HG03439 (cell line): ENCODE results near the gene ING5.
"Not testable (repeated sequence)": the region's sequence is repeated elsewhere in the genome, so short reads cannot be mapped to it uniquely, and the experiment has no call there.

ENCODE experiments used
- ATAC-seq: cut with Tn5 transposase; IDR thresholded peaks from one replicate; pipeline ENCODE4 v1.9.1; 2021; ENCODE audit warnings: mild to moderate bottlenecking, moderate library complexity; ENCODE audit not compliant: unreplicated experiment

ING5 gene

GRCh38 chr2:241703032-241703604 lies 1.3 kb downstream of the ING5 start:
- no peak for ATAC-seq

- no peak for ATAC-seq
These were observed 4.7 kb downstream of the ING5 start for GRCh38 chr2:241706537-241706936.

GRCh38 chr2:241708879-241709278 lies 7.0 kb downstream of the ING5 start:
- ATAC-seq = no peak

- ATAC-seq = no peak
These were observed 17.3 kb downstream of the ING5 start for GRCh38 chr2:241719093-241719492.

- ATAC-seq = no peak
These were observed 18.3 kb downstream of the ING5 start for GRCh38 chr2:241720099-241720498.

GRCh38 chr2:241720560-241720959 lies 18.7 kb downstream of the ING5 start:
- no peak for ATAC-seq

- no peak for ATAC-seq
These were observed 20.0 kb downstream of the ING5 start for GRCh38 chr2:241721852-241722251.

- no peak for ATAC-seq
These were observed 21.1 kb downstream of the ING5 start for GRCh38 chr2:241722896-241723454.

- ATAC-seq = no peak
These were observed 22.6 kb downstream of the ING5 start for GRCh38 chr2:241724259-241724974.

GRCh38 chr2:241724975-241725870 lies 23.4 kb downstream of the ING5 start:
- no peak for ATAC-seq

- no peak for ATAC-seq
These were observed 24.6 kb downstream of the ING5 start for GRCh38 chr2:241726459-241726858.

- ATAC-seq = no peak
These were observed 26.2 kb downstream of the ING5 start for GRCh38 chr2:241728000-241728399.

- ATAC-seq = no peak
These were observed 26.8 kb downstream of the ING5 start for GRCh38 chr2:241728627-241729026.

GRCh38 chr2:241729868-241730267 lies 28.0 kb downstream of the ING5 start:
- ATAC-seq = no peak

- no peak for ATAC-seq
These were observed 28.9 kb downstream of the ING5 start for GRCh38 chr2:241730671-241731293.

- ATAC-seq = not testable (repeated sequence)
These were observed 30.8 kb downstream of the ING5 start for GRCh38 chr2:241732513-241733186.

- ATAC-seq = no peak
These were observed 31.8 kb downstream of the ING5 start for GRCh38 chr2:241733391-241734207.

GRCh38 chr2:241734208-241734466 lies 32.3 kb downstream of the ING5 start:
- ATAC-seq = peak; percentile 33

- peak; percentile 75 for ATAC-seq
These were observed 32.8 kb downstream of the ING5 start, which contains the start of gene D2HGDH for GRCh38 chr2:241734467-241735208. D2HGDH (plus strand) TSS chr2:241734630; CDS start chr2:241735225, 595 bp downstream.
